Lower lobe of right lung (tissue), 2 donors: Measurements from ENCODE around the gene ADCK1. TPM values are rescaled to one million over a fixed set of nuclear protein-coding genes. Genes with fewer than 3 reads are reported as not detected.

Source experiments
- ATAC-seq, 2 donors: fragments of 200-7000 bp; cut with Tn5 transposase; one replicate each; pipeline ENCODE4 v1.9.1; 2020 to 2022; ENCODE audit warnings: mild to moderate bottlenecking in 2 of 2, moderate library complexity in 2 of 2
- DNase-seq: peaks from one replicate; pipeline ENCODE4 v3.0.0-alpha.2; 2020
- H3K27ac ChIP-seq: fragments of 200-600 bp; one replicate; pipeline ENCODE4 v1.8.0; 2022
- H3K27me3 ChIP-seq: fragments of 200-600 bp; one replicate; pipeline ENCODE4 v1.8.0; 2022; ENCODE audit warnings: low read depth
- H3K36me3 ChIP-seq: fragments of 200-600 bp; one replicate; pipeline ENCODE4 v1.8.0; 2022; ENCODE audit warnings: mild to moderate bottlenecking
- H3K4me1 ChIP-seq: fragments of 200-600 bp; one replicate; pipeline ENCODE4 v1.8.0; 2022
- H3K4me3 ChIP-seq: fragments of 200-600 bp; one replicate; pipeline ENCODE4 v1.8.0; 2022; ENCODE audit warnings: mild to moderate bottlenecking
- H3K9me3 ChIP-seq: fragments of 200-600 bp; one replicate; pipeline ENCODE4 v1.8.0; 2022
- intact Hi-C: fragments of 100-400 bp; cut with DNase I; formaldehyde crosslinking; loops from one replicate; pipeline ENCODE4 v1.11.0; 2022
- total RNA-seq: library from RNA; stranded (reverse); fragmentation: NEBNext Ultra II Directional; extraction: Animal tissue kit (Norgen Biotek cat#: 25700); gene quantifications from one replicate; pipeline ENCODE4 v1.2.1, GENCODE V29; 2021
- TF ChIP-seq, protein P1 (sequence below): fragments of 200-600 bp; IDR thresholded peaks from one replicate; pipeline ENCODE4 v1.8.0; 2022; ENCODE audit warnings: antibody characterized with exemption, mild to moderate bottlenecking
- donor health status: DM: no; HTN: yes; CAD: no; lungs with severe emphysema.

Gene ADCK1
- total RNA-seq, 1 donor from 2014 or later, result 7.4 TPM

DNA sequence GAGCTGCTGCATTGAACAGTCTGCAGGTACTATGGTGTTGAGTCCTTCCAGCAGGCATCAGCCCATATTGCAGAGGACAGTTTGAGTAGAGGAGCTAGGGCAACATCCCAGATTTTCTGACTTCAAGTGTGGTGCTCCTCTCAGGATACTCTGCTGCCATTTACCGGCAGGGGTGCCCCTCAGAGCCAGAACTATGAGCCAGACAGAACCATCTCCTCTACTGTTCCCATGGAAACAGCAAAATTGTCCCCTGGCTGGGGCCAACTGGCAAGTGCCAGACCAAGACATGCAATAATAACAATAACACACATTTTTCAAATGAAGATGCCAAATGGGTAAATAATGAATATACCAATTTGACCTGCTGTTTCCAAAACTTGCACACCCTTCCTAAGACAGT lies 102.9 kb downstream of the ADCK1 start:
- Histone ChIP-seq H3K36me3 (no peaks in the 10 kb centered on the region), H3K9me3 (no peaks in the 10 kb centered on the region), H3K27me3 (no peaks in the 10 kb centered on the region), H3K4me3 (no peak overlapping the region), H3K4me1 (no peaks in the 10 kb centered on the region), H3K27ac (no peak overlapping the region)
- DNase-seq (no peak), ATAC-seq (no peak)
- intact Hi-C loops, result no loop called here
- TF ChIP-seq, protein P1, sequence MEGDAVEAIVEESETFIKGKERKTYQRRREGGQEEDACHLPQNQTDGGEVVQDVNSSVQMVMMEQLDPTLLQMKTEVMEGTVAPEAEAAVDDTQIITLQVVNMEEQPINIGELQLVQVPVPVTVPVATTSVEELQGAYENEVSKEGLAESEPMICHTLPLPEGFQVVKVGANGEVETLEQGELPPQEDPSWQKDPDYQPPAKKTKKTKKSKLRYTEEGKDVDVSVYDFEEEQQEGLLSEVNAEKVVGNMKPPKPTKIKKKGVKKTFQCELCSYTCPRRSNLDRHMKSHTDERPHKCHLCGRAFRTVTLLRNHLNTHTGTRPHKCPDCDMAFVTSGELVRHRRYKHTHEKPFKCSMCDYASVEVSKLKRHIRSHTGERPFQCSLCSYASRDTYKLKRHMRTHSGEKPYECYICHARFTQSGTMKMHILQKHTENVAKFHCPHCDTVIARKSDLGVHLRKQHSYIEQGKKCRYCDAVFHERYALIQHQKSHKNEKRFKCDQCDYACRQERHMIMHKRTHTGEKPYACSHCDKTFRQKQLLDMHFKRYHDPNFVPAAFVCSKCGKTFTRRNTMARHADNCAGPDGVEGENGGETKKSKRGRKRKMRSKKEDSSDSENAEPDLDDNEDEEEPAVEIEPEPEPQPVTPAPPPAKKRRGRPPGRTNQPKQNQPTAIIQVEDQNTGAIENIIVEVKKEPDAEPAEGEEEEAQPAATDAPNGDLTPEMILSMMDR, result no peak

DNA sequence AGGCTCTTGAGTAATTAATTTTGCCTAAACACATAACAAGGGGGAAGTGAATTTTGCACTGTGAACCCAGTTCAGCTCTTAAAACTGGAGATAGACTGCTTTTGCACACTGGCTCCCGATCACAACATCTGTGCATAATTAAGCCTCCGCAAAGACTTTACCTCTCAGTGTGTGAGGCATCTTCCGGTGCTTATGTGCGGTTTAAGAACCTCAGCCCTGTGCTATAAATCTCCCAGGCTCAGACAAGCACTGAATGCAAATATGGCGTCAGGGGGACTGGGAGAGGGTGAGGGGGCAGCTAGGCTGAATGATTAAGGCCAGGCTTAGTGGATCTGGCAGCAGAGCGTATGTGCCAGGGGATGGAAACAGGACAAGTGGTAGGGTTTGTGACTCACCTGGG lies 103.3 kb downstream of the ADCK1 start:
- no peaks in the 10 kb centered on the region for H3K9me3 ChIP-seq

DNA sequence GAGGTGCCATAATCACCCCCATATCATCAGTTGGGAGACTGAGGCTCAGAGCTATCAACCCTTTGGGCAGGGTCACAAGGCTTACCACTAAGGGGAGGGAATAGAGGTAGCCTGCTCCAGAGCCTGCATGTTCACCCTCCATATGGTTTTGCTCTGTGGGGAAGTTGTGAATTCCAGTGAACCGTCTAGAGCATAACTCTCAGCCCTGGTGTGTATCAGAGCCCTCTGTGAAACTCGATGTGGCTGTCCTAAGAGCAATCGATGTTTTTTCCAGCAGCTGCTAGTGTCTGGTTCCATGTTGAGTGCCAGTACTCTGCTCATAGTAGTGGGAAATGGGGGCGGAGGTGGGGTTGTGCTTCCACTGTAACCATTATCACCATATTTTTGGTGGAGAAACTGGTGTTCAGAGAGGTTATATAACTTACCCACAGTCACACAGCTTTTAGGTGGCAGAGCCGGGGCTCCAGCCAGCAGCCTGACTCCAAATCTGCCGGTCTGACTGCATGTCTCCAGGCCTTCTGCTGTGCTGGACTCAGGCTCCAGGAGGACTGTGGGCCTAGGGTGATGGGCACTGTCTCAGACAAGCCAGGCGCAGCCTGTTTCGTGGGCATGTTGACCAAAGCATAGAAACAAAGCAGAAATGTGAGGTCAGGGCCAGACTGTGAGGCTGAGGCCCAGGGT lies 104.2 kb downstream of the ADCK1 start:
- no peaks in the 10 kb centered on the region for H3K9me3 ChIP-seq

More for the DNA sequence above, 103.3 kb downstream of the ADCK1 start:
- Histone ChIP-seq H3K27ac (no peak overlapping the region), H3K27me3 (no peaks in the 10 kb centered on the region), H3K36me3 (no peaks in the 10 kb centered on the region), H3K4me3 (no peak overlapping the region), H3K4me1 (no peaks in the 10 kb centered on the region)
- ATAC-seq (no peak), DNase-seq (no peak)
- intact Hi-C loops, result no loop called here
- TF ChIP-seq, protein P1, result no peak

DNA sequence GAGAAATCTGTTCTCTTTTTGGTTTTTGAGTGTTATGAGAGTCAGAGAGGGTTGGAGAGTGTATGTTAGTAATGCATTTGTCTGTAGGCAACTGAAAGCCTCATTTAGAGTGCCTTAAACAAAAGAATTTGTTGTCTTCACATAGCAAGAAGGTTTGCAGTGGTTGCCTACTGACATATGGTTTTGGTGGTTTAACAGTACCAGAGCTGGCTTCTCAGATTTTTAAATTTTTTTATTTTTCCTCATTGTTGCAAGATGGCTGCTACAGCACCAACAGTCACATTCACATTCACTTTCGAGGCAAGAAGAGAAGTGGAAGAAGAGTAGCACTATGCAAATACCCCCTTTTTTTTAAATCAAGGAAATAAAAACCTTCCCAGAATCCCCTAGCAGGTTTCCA lies 106.5 kb downstream of the ADCK1 start:
- TF ChIP-seq, protein P1, result no peak
- intact Hi-C loops, result no loop called here
- Histone ChIP-seq H3K4me1 (no peaks in the 10 kb centered on the region), H3K27me3 (no peaks in the 10 kb centered on the region), H3K27ac (no peak overlapping the region), H3K9me3 (no peaks in the 10 kb centered on the region), H3K36me3 (no peaks in the 10 kb centered on the region), H3K4me3 (no peak overlapping the region)
- no peak for DNase-seq
- no peak for ATAC-seq

More for the DNA sequence above, 104.2 kb downstream of the ADCK1 start:
- Histone ChIP-seq H3K4me3 (no peak overlapping the region), H3K27me3 (no peaks in the 10 kb centered on the region), H3K27ac (no peak overlapping the region), H3K36me3 (no peaks in the 10 kb centered on the region), H3K4me1 (no peaks in the 10 kb centered on the region)
- TF ChIP-seq, protein P1, result no peak
- ATAC-seq, result no peak
- intact Hi-C loops, result no loop called here
- no peak for DNase-seq

DNA sequence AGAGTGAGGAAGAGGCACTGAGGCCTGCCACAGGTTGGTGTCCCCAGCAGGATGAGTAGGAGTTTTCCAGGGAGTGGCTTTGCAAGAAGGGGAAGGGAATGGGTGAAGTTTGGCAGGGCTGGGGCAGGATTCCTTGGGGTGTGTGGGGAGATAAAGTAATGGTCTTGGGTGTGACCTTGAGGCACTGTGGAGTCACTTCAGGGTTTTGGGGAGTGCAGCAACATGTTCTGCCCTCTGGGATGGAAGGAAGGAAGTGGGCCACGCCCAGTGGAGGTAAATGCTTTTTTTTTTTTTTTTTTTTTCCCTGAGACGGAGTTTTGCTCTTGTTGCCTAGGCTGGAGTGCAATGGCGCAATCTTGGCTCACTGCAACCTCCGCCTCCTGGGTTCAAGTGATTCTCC lies 108.9 kb downstream of the ADCK1 start:
- TF ChIP-seq, protein P1, result no peak
- H3K4me3 ChIP-seq, result no peak overlapping the region
- no peaks in the 10 kb centered on the region for H3K27me3 ChIP-seq
- H3K4me1 ChIP-seq, result no peaks in the 10 kb centered on the region
- intact Hi-C loops, result no loop called here
- DNase-seq (no peak), ATAC-seq (no peak)
- H3K27ac ChIP-seq, result no peak overlapping the region
- no peaks in the 10 kb centered on the region for H3K36me3 ChIP-seq
- H3K9me3 ChIP-seq, result no peaks in the 10 kb centered on the region
